ENCODE data around the gene HS6ST1. TPM values are rescaled to one million over a fixed set of nuclear protein-coding genes. Genes with fewer than 3 reads are reported as not detected.

Gene HS6ST1
- total RNA-seq, 2 experiments from 2014 or later = 13.6 to 17.6 TPM

DNA sequence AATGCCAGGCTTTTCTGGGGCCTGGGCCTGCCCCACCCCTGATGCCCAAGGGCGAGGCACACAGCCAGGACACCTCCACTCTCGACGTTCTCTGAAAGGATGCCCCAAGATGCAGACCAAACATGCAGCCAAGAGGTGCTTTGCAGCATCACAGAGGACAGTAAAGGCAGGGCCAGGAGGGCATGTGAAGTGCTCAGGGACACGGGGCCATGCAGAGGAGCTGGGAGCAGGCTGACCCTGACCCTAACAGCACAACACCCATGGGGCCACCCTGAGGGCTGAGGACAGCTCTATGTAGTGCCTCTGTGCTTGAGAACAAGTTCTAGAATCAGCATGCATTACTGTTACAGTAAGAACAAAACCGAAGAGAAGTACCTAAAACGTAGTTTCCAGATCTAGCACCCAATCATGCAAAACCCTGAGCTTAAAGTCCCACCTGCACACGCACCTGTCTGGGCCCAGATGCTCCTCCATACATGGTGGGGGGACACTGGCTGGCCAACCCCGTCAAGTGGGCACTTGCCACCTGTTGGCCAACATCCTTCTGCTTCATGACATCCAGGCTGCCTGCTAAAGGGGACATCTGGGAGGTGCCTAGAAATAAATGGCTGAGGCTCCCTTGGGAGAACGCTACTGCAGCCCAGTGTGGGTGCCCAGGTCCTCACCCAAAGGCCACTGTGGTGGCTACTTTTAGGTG lies 15.4 kb downstream of the HS6ST1 start:
- peaks cover 19% of the 10 kb centered on the region for H4K20me1 ChIP-seq (ENCODE audit: insufficient read depth, low read length)
- H3K4me1 ChIP-seq (ENCODE audit: insufficient read depth, low read length, poor library complexity, severe bottlenecking) = peaks cover 27% of the 10 kb centered on the region
- intact Hi-C loops (cut with micrococcal nuclease; ENCODE audit: unreplicated experiment) = loop anchor here (10.0 kb wide), 1 partner anchor 202 kb away; no protein-coding TSS in a partner anchor
- H3K4me3 ChIP-seq (ENCODE audit: low read depth, low read length, poor library complexity, severe bottlenecking) = no peak overlapping the region
- no peaks in the 10 kb centered on the region for H3K79me2 ChIP-seq (ENCODE audit: insufficient read depth, low read depth, low read length)
- CTCF ChIA-PET (ENCODE audit: unreplicated experiment) = interaction anchor here (0.6 kb wide), 1 partner anchor 979 kb away, joined by 8 read pairs; no protein-coding TSS in a partner anchor
- no peak overlapping the region for H2AFZ ChIP-seq (ENCODE audit: low read length)
- peak; percentile 12 for DNase-seq (ENCODE audit: low spot score)
- H3K9me3 ChIP-seq (ENCODE audit: low read length) = no peaks in the 10 kb centered on the region
- no peaks in the 10 kb centered on the region; the same call in 1 of the 2 replicates for H3K36me3 ChIP-seq (ENCODE audit: insufficient read depth, low read length)
- POLR2A ChIA-PET = no interaction called here
- BruUV-seq (replicated peaks) = no TSS peak
- no peak overlapping the region for H3K4me2 ChIP-seq (ENCODE audit: low read length)
- H3K9me2 ChIP-seq (ENCODE audit: insufficient read depth, low read length) = no peaks in the 10 kb centered on the region
- TF ChIP-seq EZH2phosphoT487 (IDR thresholded peaks at IDR 0.05; ENCODE audit: borderline replicate concordance, low read depth, low read length) = no peak
- no peak for TF ChIP-seq CTCF (conservative IDR thresholded peaks at IDR 0.05; ENCODE audit: low read length)
- H3K27ac ChIP-seq (ENCODE audit: low read depth, low read length, poor library complexity, severe bottlenecking) = no peak overlapping the region

DNA sequence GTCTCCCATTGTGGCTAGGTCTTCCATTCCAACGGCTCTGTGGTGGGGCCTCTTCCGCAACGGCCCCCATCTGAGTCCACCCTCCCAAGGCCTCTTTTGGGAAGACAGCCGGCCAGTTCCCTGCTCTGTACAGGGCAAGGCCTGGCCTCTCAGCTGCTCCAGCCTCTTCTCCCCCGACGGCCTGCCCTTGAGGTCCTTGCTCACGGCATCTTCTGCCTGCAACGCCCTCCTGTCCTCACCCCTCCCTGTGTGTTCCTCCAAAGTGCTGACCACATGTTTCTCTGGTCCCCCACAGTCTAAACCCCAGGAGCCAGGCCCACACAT lies 16.0 kb downstream of the HS6ST1 start:
- no peaks in the 10 kb centered on the region for H3K9me3 ChIP-seq (ENCODE audit: low read length)
- H3K27ac ChIP-seq (ENCODE audit: low read depth, low read length, poor library complexity, severe bottlenecking) = no peak overlapping the region
- no peaks in the 10 kb centered on the region for H3K79me2 ChIP-seq (ENCODE audit: insufficient read depth, low read depth, low read length)
- peaks cover 19% of the 10 kb centered on the region for H4K20me1 ChIP-seq (ENCODE audit: insufficient read depth, low read length)
- H3K4me3 ChIP-seq (ENCODE audit: low read depth, low read length, poor library complexity, severe bottlenecking) = no peak overlapping the region
- ChIA-PET CTCF (ENCODE audit: unreplicated experiment) (interaction anchor here (0.6 kb wide), 1 partner anchor 978 kb away, joined by 8 read pairs; no protein-coding TSS in a partner anchor), POLR2A (no interaction called here)
- H2AFZ ChIP-seq (ENCODE audit: low read length) = no peak overlapping the region
- H3K4me2 ChIP-seq (ENCODE audit: low read length) = no peak overlapping the region
- H3K36me3 ChIP-seq (ENCODE audit: insufficient read depth, low read length) = no peaks in the 10 kb centered on the region; the same call in 1 of the 2 replicates
- no TSS peak for BruUV-seq (replicated peaks)
- DNase-seq (ENCODE audit: low spot score) = no peak
- H3K4me1 ChIP-seq (ENCODE audit: insufficient read depth, low read length, poor library complexity, severe bottlenecking) = peaks cover 27% of the 10 kb centered on the region
- H3K9me2 ChIP-seq (ENCODE audit: insufficient read depth, low read length) = no peaks in the 10 kb centered on the region
- TF ChIP-seq CTCF (conservative IDR thresholded peaks at IDR 0.05; ENCODE audit: low read length) (no peak), EZH2phosphoT487 (IDR thresholded peaks at IDR 0.05; ENCODE audit: borderline replicate concordance, low read depth, low read length) (no peak)
- intact Hi-C loops (cut with micrococcal nuclease; ENCODE audit: unreplicated experiment) = loop anchor here (10.0 kb wide), 1 partner anchor 202 kb away; no protein-coding TSS in a partner anchor
